GM13977 (cell line): Measurements from ENCODE around the gene TSPOAP1.

Experiments used
- DNase-seq: peaks from one replicate; pipeline ENCODE4 v3.0.0; 2012; ENCODE audit warnings: low spot score
- CTCF ChIP-seq: IDR thresholded peaks from 2 replicates; pipeline ENCODE4 v1.5.1; 2012; ENCODE audit warnings: mild to moderate bottlenecking, control low read depth; ENCODE audit not compliant: insufficient read depth; ENCODE audit errors: extremely low read depth, missing control alignments
- in situ Hi-C: fragments of 300-500 bp; cut with MboI; formaldehyde crosslinking; loops from one replicate; pipeline ENCODE4 v1.12.0; 2022; ENCODE audit warnings: low sequenced_read_pairs, low pct_unique_long_range_greater_than_20kb, mixed read lengths, inconsistent platforms; ENCODE audit not compliant: unreplicated experiment

TSPOAP1 gene

GRCh38 chr17:58373923-58374322 is 45.3 kb upstream of the TSPOAP1 start:
- TF ChIP-seq CTCF: no peak
- in situ Hi-C loops: no loop called here
- no peak for DNase-seq

- DNase-seq: no peak
- in situ Hi-C loops: no loop called here
- no peak for TF ChIP-seq CTCF
Observed at GRCh38 chr17:58373003-58373402, 44.4 kb upstream of the TSPOAP1 start.

- TF ChIP-seq CTCF: no peak
Observed at GRCh38 chr17:58371300-58371950, 42.8 kb upstream of the TSPOAP1 start.

GRCh38 chr17:58370716-58371115 is 42.1 kb upstream of the TSPOAP1 start:
- in situ Hi-C loops: no loop called here
- no peak for TF ChIP-seq CTCF
- no peak for DNase-seq

More at GRCh38 chr17:58371300-58371950, 42.8 kb upstream of the TSPOAP1 start:
- DNase-seq: no peak
- in situ Hi-C loops: no loop called here

- no peak for TF ChIP-seq CTCF
- DNase-seq: no peak
- in situ Hi-C loops: no loop called here
Observed at GRCh38 chr17:58370309-58370708, 41.7 kb upstream of the TSPOAP1 start.

- DNase-seq: peak; percentile 25
Observed at GRCh38 chr17:58369214-58370031, 40.8 kb upstream of the TSPOAP1 start.

More at GRCh38 chr17:58369214-58370031, 40.8 kb upstream of the TSPOAP1 start:
- in situ Hi-C loops: no loop called here
- no peak for TF ChIP-seq CTCF
